ENCODE measurements around the gene CAMK2G. TPM values are rescaled to one million over a fixed set of nuclear protein-coding genes. Genes with fewer than 3 reads are reported as not detected.

Gene CAMK2G
- total RNA-seq, 1 donor from 2014 or later = 25.9 TPM

DNA sequence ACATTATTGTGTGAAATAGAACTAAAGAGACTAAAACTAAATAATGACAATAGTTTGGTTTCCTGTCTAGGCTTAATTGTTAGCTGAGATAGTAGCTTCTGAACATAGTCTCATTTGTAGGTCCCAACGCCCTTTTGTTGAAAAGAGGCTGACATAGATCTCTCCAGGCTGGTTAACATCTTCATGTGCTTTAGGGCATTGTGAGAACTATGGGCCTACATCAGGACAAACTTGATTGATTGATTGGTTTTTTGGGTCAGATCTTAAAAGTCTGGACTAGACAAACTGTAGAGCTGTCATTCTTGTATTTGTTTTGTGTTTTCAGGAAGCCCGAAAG, 91.6 kb downstream of the CAMK2G start:
- DNase-seq = no peak
- peaks cover 7% of the 10 kb centered on the region for H3K9me3 Mint-ChIP-seq (ENCODE audit: unreplicated experiment)
- H3K36me3 Mint-ChIP-seq (ENCODE audit: unreplicated experiment) = no peaks in the 10 kb centered on the region
- H3K27me3 Mint-ChIP-seq (ENCODE audit: unreplicated experiment) = peaks cover 6% of the 10 kb centered on the region
- TF ChIP-seq, protein P1, sequence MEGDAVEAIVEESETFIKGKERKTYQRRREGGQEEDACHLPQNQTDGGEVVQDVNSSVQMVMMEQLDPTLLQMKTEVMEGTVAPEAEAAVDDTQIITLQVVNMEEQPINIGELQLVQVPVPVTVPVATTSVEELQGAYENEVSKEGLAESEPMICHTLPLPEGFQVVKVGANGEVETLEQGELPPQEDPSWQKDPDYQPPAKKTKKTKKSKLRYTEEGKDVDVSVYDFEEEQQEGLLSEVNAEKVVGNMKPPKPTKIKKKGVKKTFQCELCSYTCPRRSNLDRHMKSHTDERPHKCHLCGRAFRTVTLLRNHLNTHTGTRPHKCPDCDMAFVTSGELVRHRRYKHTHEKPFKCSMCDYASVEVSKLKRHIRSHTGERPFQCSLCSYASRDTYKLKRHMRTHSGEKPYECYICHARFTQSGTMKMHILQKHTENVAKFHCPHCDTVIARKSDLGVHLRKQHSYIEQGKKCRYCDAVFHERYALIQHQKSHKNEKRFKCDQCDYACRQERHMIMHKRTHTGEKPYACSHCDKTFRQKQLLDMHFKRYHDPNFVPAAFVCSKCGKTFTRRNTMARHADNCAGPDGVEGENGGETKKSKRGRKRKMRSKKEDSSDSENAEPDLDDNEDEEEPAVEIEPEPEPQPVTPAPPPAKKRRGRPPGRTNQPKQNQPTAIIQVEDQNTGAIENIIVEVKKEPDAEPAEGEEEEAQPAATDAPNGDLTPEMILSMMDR (IDR thresholded peaks at IDR 0.05; ENCODE audit: partially characterized antibody, unreplicated experiment) = no peak
- H3K4me1 Mint-ChIP-seq (ENCODE audit: low read depth, unreplicated experiment) = peaks cover 26% of the 10 kb centered on the region
- peak overlapping the region; percentile 97 for H3K27ac Mint-ChIP-seq (ENCODE audit: unreplicated experiment)
- H3K4me3 Mint-ChIP-seq (ENCODE audit: unreplicated experiment) = peak overlapping the region; percentile 100

DNA sequence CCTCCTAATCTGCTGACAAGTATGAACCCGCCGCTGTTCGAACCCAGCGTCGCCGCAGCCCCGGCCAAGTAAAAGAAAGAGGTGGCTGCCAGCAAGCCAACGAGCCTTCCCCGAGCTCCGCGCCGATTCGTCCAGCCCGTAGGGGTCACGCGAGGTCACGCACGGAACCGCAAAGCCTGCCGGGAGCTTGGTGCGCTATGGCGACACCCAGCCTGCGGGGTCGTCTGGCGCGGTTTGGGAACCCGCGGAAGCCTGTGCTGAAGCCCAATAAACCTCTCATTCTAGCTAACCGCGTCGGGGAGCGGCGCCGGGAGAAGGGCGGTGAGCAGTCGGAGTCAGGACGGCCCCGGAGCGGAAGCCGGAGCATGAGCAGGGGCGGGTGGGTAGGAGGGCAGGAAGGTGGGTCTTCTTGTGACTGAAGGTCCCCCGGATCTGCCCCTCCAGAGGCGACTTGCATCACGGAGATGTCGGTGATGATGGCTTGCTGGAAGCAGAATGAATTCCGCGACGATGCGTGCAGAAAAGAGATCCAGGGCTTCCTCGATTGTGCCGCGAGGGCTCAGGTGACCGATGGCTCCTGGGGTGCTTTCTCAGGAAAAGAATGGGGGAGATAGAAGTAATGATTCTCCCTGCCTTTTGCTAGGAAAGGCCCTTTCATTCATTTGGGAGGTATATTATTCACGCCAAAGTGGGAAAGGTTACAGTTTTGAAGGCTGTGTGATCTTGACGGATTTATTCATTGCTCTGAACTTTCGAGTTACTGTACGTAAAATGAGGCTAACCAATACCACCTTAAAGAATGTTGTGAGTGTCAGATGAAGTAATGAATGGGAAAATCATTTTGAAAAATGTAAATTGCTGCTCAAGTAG, 92.2 kb downstream of the CAMK2G start, which contains the start of gene CHCHD1:
Gene CHCHD1 (plus strand): TSS at position 170 of the 870 bp plus-strand sequence. CDS start 28 bp downstream, at position 198.
- Mint-ChIP-seq H3K36me3 (ENCODE audit: unreplicated experiment) (no peaks in the 10 kb centered on the region), H3K9me3 (ENCODE audit: unreplicated experiment) (peaks cover 7% of the 10 kb centered on the region), H3K4me3 (ENCODE audit: unreplicated experiment) (peak within 1 kb of the TSS; percentile 100), H3K27ac (ENCODE audit: unreplicated experiment) (peak within 1 kb of the TSS; percentile 97), H3K4me1 (ENCODE audit: low read depth, unreplicated experiment) (peaks cover 22% of the 10 kb centered on the region), H3K27me3 (ENCODE audit: unreplicated experiment) (peaks cover 6% of the 10 kb centered on the region)
- TF ChIP-seq, protein P1 (IDR thresholded peaks at IDR 0.05; ENCODE audit: partially characterized antibody, unreplicated experiment) = no peak
- DNase-seq = peak; percentile 97

DNA sequence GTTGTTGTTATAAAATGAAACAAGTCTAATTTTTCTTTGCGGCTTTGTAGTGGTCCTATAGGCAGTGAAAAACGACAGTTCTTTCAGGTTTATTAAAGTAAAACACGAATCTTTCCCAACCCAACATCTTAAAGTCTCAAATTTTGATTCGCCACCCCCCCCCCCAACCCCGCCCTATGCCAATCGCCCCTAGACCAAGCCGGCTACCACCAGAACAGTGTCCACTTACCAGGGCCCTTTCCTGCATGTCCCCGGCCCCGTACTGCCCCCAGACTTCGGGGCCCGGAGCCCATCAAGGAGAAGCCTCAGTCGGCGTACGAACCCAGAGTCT, 92.8 kb downstream of the CAMK2G start:
- H3K4me1 Mint-ChIP-seq (ENCODE audit: low read depth, unreplicated experiment) = peaks cover 20% of the 10 kb centered on the region
- peak overlapping the region; percentile 100 for H3K4me3 Mint-ChIP-seq (ENCODE audit: unreplicated experiment)
- peaks cover 6% of the 10 kb centered on the region for H3K27me3 Mint-ChIP-seq (ENCODE audit: unreplicated experiment)
- TF ChIP-seq, protein P1 (IDR thresholded peaks at IDR 0.05; ENCODE audit: partially characterized antibody, unreplicated experiment) = no peak
- DNase-seq = no peak
- H3K9me3 Mint-ChIP-seq (ENCODE audit: unreplicated experiment) = peaks cover 7% of the 10 kb centered on the region
- H3K27ac Mint-ChIP-seq (ENCODE audit: unreplicated experiment) = peak overlapping the region; percentile 97
- H3K36me3 Mint-ChIP-seq (ENCODE audit: unreplicated experiment) = no peaks in the 10 kb centered on the region

DNA sequence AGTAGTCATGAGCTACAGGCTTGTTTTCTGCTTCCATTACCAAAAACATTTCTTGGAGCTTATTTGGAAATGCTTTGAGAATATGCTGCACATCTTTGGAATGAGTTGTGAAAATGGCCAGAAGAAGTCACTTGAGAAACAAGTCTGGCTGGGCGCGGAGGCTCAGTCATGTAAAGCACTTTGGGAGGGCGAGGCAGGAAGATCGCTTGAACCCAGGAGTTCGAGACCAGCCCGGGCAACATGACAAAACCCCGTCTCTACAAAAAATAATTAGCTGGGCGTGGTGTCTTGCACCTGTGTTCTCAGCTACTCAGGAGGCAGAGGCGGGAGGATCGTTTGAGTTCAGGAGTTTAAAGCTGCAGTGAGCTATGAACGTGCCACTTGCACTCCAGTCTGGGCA, 93.4 kb downstream of the CAMK2G start:
- TF ChIP-seq, protein P1 (IDR thresholded peaks at IDR 0.05; ENCODE audit: partially characterized antibody, unreplicated experiment) = no peak
- Mint-ChIP-seq H3K4me1 (ENCODE audit: low read depth, unreplicated experiment) (peaks cover 15% of the 10 kb centered on the region), H3K27me3 (ENCODE audit: unreplicated experiment) (peaks cover 5% of the 10 kb centered on the region), H3K36me3 (ENCODE audit: unreplicated experiment) (no peaks in the 10 kb centered on the region), H3K27ac (ENCODE audit: unreplicated experiment) (peak overlapping the region; percentile 79), H3K9me3 (ENCODE audit: unreplicated experiment) (peaks cover 7% of the 10 kb centered on the region), H3K4me3 (ENCODE audit: unreplicated experiment) (peak overlapping the region; percentile 100)
- no peak for DNase-seq

DNA sequence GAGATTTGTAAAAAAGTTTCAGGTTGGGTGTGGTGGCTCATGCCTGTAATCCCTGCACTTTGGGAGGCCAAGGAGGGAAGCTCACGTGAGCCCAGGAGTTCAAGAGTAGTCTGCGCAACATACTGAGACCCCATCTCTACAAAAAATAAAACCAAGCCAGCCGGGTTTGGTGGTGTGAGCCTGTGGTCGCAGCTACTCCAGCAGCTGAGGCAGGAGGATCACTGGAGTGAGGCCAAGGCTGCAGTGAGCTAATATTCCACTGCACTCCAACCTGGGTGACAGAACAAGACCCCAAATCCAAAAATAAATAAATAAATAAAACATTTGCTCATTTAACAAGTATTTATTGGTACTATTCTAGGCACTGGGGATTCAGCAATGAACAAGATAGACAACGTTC, 94.1 kb downstream of the CAMK2G start:
- Mint-ChIP-seq H3K9me3 (ENCODE audit: unreplicated experiment) (peaks cover 5% of the 10 kb centered on the region), H3K4me1 (ENCODE audit: low read depth, unreplicated experiment) (peaks cover 16% of the 10 kb centered on the region), H3K27ac (ENCODE audit: unreplicated experiment) (peak overlapping the region; percentile 56), H3K27me3 (ENCODE audit: unreplicated experiment) (peaks cover 4% of the 10 kb centered on the region), H3K36me3 (ENCODE audit: unreplicated experiment) (no peaks in the 10 kb centered on the region), H3K4me3 (ENCODE audit: unreplicated experiment) (peak overlapping the region; percentile 100)
- TF ChIP-seq, protein P1 (IDR thresholded peaks at IDR 0.05; ENCODE audit: partially characterized antibody, unreplicated experiment) = no peak
- no peak for DNase-seq
